Bone marrow (tissue), 2 donors: ENCODE measurements around the gene PCYOX1L.
A peak's percentile ranks its signal among the peaks of the same experiment; 100 is the strongest.

ENCODE experiments used
- DNase-seq, 2 donors: peaks; one replicate each; lab custom pipeline; 2025; lab: John Stamatoyannopoulos, UW

Gene PCYOX1L

DNA sequence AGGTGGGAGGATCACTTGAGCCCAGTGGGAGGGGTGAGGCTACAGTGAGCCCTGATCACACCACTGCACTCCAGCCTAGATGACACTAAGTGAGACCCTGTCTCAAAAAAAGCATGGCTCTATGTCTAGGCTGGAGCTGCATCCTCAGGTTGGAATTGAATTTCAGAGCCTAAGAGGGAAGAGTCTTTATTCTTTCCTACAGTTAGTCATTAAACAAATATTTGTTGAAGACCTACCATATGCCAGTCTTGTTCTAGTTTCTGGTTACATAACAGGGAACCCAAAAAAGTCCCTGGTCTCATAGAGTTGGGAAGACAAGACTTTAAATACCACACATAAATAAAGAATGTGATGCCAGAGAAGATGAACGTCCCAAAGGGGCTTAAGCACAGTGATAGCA lies 19.5 kb upstream of the PCYOX1L start:
- DNase-seq = no peak

DNA sequence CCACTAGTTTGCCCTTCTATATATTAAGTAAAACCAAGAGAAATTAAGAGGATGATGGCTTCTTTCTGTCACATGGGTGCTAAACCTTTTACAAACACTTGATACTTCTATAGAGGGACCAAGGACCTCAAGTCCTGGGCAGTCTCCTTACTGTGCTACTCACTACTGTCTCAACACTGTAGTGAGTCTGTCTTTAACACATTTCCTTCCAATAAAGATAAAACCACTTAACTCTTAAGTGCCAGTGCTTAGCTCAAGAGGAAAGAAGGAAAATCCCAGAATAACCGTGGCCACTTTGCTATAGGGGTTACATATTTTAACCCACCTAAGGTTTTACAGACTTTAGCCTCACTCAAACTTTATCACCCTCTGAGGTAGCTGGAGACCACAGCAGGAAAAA lies 16.9 kb upstream of the PCYOX1L start:
- no peak for DNase-seq

DNA sequence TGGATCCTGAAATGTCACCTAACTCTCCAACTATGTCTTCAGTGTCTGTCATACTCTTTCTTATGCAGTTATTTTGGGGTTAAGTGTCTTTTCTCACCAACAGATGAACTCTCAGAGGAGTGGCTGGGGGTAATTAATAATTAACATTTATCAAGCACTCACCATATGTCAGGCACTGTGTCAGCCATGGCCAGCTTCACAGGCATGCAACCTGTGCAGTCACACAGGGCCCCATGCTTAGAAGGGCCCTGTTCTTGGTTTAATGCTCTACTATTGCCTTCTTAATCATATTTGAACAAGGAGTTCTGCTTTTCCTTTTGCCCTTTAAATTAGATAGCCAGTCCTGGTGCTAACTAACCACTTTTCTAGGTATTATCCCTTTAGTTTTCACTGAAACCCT lies 16.0 kb upstream of the PCYOX1L start:
- no peak for DNase-seq

DNA sequence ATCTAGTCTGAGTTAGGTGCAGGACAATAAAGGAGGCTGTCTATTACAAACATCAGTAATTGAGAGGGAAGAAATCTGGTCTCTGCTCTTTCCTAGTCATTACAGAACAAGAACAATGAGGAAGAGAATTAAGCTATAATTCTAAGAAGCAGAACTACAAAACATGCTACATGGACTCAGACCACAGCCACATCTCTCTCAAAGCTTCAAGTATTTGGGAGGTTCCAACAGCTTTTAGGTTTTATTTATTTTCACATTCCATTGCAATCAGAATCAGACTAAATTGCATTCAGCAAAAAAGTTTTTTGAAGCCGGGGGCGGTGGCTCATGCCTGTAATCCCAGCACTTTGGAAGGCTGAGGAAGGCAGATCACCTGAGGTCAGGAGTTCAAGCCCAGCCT lies 13.7 kb upstream of the PCYOX1L start:
- DNase-seq = no peak

DNA sequence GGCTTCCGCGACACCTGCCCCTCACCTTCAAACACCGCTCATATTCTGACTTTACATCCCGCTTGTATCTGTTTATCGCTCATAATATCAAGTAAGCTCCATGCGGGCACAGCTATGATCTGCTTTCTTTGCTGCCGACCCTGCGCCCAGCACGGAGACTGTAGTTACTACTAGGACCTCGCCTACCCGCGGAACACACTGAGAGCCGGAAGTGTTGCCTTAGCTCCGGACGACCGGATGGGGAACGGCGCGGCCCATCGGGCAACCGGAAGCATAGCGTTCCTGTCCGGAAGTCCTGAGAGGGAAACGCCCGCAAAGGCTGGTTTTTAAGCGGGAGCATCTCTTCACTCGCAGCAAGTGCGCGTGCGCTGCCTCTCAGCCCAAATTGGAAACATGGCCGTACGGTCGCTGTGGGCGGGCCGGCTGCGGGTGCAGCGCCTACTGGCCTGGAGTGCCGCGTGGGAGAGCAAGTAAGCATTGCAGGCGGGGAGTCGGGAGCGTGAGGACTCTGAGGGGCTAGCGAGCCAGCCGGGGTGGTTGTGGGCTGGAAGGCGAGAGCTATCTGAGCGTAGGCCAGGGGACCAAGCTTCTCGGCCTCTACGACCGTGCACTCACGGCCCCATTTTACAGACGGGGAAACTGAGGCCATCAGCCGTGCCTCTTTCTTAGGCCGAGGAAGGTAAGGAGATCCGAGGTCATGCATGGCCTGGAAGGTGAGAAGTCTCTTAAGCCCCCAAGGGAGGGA lies 12.5 kb upstream of the PCYOX1L start, which contains the start of gene GRPEL2:
GRPEL2 (plus strand) TSS at position 353 of the 745 bp plus-strand sequence; CDS start at position 394, 41 bp downstream.
- DNase-seq = peak; percentile 62 to 78

DNA sequence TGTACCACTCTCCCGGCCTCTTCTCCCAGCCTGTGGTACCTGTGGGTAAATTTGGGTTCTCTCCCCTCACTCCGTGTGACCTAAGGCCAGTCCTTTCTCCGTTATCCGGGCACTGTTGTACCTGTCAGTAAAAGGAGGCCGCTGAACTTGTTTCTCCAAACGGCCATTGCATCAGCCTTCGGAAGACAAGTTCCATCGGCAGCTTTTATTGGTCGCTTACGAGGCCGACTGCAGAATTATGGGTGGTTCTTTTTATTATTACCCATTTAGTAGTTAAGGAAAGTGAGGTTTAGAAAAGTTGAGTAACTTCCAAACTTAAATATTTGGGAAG lies 12.0 kb upstream of the PCYOX1L start:
- DNase-seq = no peak

DNA sequence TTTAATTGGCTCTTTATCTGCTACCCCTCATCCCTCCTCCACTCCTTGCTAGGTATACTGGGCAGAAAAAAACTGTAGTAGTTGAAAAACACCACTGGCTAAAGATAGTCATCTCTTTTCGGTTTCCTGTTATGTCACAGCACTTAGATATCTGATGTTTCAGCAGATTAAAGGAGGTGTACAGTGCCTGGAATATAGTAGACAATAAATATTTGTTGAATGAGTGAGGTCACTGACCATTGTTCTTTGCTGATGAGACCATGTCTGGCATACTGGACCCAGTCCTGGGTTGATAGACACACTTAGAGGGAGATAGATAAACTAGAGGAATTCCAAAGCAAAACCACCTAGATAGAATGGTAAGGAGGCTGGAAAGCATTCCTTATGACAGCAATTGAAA lies 9.3 kb upstream of the PCYOX1L start:
- DNase-seq = no peak

DNA sequence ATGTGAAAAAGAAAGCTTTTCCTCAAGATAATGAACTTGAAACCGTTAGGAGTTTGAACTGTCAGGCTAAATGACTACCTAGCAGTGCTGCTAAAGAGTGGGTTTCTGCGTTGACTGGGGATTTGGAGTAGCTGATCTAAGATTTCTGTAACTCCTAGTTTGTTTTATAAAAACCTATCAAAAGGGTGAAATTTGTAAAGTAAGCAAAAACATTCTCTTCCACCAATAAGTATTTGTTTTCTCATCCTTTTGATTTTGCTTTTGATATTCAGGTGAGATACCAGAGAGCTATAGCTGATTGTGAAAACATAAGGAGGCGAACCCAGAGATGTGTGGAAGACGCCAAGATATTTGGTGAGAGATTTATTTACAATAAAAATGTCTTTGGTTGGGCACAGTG lies 8.5 kb upstream of the PCYOX1L start:
- no peak for DNase-seq

DNA sequence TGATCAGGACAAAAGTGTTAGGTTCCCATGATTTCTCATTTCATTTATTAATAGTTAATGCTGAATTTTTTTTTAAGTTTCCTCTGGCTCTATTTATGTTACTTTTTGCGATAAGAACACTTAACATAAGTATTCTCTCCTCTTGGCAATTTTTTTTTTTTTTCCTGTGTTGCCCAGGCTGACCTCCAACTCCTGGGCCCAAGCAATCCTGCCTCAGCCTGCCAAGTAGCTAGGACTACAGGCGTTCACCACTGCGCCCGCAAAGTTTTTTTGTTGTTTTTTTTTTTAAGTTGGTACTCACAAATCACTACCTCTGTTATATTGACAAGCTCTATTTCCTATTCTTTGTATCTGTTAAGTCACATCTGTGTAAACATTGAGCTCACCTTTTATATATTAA lies 5.7 kb upstream of the PCYOX1L start:
- DNase-seq = no peak

DNA sequence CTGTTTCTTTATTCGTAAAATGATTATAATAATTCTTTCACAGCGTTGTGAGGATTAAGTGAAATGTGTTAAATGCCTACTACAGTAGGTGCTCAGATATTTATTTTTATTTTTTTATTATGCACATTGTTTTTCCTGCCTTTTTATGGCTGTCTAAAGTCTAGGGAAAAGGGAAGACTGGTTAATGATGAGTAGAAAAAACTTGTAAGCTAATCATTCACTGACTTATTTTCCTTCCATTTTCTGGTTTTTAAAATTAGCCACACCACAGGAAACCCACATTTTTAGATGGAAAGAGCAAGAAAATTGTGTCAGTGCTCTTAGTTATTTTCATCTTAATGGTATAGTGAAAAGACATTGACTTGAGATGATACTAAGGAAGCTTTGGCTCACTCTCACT lies 3.9 kb upstream of the PCYOX1L start:
- no peak for DNase-seq

DNA sequence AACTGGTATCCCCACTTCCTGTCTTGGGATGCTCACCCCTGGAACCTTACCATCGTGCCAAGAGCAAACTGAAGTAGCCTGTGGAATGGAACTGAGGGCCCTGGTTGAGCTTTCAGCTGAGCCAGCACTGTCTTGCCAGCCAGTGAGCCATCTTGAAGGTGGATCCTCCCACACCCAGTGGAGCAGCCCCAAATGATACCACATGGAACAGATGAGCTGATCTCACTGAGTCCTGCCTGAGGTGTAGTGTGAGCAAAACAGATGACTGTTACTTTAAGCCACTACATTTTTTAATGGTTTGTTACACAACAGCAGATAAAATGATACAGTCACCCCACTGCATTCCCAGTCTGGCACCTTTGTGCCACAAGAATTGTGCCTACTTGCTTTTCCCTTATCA lies 2.2 kb upstream of the PCYOX1L start:
- no peak for DNase-seq

DNA sequence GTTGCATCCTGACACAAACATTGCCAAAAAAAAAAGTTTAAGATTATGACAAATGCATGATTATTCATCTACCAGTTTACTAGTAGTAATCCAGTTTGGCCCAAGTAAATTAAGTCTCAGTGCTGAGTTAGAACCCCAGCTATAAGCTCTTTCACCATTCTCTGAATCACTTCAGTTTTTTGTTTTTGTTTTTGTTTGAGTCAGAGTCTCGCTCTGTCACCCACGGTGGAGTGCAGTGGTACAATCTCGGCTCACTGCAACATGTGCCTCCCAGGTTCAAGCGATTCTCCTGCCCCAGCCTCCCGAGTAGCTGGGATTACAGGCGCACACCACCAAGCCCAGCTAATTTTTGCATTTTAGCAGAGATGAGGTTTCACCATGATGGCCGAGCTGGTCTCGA lies 1.5 kb upstream of the PCYOX1L start:
- no peak for DNase-seq

DNA sequence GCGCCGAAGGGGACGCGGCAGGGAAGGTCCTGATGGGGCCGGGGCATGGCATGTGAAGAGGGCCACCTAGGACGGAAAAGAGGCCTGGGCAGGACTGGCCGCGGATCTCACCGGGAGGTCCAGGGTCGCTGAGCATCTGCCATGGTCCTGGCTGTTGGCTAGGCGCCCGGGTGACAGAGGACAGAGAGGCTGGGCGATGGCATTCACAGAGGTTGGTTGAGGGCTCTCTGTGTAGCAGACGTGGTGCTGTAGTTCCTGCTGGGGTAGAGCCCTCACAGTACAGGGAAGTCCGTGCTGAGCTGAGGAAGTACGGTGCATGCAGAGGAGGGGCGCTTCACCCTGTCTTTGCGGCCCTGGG lies 427 bp downstream of the PCYOX1L start:
- peak in 1 of 2 donors; percentile 44 for DNase-seq

DNA sequence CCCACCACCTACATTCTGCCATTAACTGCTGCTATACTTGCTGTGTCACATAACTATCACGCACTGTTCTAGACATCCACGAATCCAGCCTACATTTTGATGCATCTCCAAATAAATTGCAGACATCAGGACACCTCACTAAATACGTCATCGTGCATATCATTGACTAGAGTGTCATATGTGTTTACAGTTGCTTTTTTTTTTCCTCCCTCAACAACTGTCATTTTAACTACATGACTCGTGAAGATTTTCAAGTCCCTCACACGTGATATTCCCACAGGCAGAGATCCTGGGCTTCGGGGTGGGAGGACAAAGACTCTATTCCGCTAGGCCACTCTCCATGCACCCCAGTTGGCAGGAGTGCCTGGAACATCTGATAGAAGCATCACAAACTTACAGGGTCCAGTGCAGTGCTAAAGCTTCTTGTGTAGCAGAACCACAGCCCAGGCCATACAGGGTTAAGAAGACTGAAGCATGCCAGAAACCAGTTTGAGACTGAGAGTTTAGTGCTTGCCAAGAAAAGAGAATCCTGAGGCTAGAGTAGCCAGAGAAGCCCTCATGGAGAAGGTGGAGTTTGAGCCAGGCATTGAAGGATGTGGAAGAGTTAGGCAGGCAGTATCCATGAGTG lies 1.1 kb downstream of the PCYOX1L start:
- no peak for DNase-seq

DNA sequence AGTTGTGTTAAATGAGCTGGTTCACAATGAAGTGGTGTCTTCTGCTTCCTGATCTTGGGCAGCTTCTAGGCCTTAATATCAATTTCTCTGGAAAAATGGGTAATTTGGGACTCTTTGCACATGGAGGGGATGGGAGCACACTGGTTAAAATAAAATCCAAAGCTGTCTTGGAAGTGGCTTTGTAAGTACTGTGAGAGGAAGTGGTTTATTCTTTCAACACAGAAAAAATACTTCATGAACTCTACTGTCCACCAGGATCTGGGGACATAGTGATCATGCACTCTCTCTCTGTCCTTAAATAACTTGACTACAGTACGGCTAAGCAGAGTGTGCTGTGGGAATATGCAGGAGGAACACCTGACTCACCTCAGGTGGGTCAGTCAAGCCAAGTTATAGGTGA lies 2.4 kb downstream of the PCYOX1L start:
- DNase-seq = no peak

DNA sequence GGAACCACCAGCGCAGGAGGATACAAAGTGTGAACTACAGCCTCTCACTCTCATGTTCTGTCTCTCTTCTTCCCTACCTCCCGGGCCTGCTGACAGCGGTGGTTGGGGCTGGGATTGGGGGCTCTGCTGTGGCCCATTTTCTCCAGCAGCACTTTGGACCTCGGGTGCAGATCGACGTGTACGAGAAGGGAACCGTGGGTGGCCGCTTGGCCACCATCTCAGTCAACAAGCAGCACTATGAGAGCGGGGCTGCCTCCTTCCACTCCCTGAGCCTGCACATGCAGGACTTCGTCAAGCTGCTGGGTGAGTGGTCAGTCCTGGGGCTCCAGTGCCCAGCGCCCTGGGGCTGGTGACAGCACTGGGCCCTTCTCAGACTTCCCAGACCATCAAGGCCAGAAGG lies 4.7 kb downstream of the PCYOX1L start:
- DNase-seq = no peak

DNA sequence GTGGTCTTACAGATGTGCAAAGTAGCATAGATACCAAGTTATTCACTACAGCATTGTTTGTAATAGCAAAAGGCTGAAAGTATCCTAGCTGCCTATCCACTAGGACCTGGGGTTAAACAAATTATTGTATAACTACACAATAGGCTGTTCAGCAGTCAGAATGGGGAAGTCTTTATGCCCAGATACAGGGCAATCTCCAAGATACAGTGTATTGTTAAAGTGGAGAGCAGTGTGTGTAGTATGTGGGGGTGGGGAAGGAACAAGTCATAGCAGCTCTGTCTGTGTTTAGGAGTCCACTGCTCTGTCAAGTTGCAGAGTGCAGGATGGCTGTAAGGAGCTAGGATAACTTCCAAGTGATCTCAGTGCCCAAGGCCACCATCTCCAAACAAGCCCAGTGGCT lies 5.5 kb downstream of the PCYOX1L start:
- DNase-seq = no peak

DNA sequence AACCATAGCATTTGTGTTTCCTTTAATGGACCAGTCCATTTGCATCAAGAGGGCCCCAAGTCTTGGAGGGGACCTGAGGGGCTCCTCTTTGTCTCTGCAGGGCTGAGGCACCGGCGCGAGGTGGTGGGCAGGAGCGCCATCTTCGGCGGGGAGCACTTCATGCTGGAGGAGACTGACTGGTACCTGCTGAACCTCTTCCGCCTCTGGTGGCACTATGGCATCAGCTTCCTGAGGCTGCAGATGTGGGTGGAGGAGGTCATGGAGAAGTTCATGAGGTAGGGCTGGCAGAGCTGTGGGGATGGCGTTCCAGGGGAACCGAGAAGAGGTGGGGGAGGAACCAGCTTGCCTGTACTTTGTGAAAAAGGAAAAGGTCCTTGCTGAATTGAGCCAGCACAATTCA lies 6.1 kb downstream of the PCYOX1L start:
- no peak for DNase-seq

DNA sequence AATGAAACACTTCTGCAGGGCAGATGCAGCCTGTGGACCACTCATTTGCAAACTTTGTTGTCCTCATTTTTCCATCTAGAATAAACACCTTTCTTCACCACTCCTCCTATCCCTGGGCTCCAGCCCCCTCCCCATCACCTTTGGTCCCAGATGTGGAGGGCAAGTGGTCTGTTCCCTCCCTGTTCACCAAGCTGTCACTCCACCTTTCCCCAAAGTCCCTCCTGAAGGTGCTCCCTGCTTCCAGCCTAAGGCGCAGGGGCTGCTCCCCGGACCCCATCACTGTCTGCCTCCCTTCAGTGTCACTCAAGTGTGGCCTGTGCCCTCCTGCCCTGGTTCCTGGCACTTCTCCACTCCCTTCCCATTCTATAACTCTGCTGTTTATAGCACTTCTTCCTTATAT lies 6.9 kb downstream of the PCYOX1L start:
- DNase-seq = no peak

DNA sequence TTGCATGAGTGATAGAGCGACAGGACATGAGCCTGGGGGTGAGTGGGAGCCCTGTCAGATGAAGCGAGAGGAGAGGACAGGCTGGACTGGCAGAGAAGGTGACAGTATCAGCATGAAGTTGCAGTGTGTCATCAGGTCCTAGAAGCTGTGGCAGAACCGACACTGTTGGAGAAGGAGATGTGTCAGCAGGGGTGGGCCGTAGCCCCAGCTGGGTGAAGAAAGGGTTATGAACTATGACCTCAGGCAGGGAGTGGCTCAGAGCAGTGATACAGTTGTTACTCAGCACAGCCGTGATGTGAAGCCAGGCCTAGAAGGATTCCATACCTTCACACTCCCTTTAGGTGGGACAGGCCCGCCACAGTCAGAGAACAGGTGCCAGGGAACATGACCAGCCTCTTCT lies 7.6 kb downstream of the PCYOX1L start:
- no peak for DNase-seq

DNA sequence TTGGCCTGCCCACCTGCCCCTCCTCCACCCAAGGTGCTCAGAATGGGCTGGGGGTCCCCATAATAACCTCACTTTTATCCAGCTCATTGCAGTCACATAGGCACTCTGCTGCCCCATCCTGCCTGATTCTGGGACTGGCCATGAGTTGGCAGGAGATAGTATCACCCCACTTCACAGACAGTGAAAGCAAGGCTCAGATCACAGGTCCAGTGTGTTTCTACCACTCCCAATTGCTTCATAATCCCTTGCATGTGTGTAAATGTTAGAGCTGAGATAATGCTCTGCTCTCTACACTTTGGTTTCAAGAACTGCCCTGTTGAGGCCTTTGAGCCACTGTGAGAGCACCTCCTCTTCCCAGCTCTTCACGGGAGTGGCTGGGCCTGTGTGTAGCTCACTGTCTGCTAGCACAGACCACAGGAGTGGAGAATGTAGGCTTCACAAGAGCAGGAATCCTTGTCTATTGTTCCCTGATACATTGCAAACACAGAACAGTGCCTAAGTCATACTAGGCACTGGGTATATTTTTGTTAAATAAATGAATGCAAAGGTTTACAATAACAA lies 8.4 kb downstream of the PCYOX1L start:
- no peak for DNase-seq

DNA sequence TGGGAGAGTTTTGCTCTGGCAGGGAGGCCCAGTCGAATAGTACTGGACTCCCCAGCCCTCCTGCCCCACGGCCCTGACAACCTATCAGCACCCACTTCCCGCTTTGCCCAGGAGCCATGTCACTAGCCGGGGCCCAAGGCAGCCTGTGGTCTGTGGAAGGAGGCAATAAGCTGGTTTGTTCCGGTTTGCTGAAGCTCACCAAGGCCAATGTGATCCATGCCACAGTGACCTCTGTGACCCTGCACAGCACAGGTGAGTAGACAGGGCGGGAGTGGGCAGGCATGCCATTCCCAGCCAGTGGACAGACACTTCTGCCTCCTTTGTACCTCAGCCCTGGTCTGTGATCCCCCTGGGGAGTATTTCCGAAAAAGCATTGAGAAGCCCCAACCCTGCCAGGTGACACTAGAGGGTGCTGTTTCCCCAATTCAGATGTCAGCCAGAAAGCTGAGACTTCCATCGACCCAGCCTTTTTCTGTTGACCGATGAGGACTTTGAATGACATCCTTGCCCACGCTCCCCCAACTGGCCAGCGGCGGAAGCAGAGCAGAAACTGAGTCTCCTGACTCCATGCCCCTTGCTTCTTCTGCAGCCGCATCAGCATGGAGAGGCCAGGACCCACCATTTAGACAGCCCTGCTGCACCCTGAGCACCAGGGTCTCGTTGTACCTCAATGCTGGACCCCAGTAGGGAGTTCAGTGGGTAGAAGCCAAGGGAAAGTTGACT lies 9.6 kb downstream of the PCYOX1L start:
- peak in 1 of 2 donors; percentile 7 for DNase-seq

DNA sequence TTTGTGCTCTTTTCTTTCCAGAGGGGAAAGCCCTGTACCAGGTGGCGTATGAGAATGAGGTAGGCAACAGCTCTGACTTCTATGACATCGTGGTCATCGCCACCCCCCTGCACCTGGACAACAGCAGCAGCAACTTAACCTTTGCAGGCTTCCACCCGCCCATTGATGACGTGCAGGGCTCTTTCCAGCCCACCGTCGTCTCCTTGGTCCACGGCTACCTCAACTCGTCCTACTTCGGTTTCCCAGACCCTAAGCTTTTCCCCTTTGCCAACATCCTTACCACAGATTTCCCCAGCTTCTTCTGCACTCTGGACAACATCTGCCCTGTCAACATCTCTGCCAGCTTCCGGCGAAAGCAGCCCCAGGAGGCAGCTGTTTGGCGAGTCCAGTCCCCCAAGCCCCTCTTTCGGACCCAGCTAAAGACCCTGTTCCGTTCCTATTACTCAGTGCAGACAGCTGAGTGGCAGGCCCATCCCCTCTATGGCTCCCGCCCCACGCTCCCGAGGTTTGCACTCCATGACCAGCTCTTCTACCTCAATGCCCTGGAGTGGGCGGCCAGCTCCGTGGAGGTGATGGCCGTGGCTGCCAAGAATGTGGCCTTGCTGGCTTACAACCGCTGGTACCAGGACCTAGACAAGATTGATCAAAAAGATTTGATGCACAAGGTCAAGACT lies 10.3 kb downstream of the PCYOX1L start:
- DNase-seq = no peak
